Kidney (tissue), 14 donors: Measurements from ENCODE around the gene FHOD3. TPM values are rescaled to one million over a fixed set of nuclear protein-coding genes. Genes with fewer than 3 reads are reported as not detected.

ENCODE experiments used
- DNase-seq, 5 donors: peaks; one replicate each; pipeline ENCODE4 v3.0.0-alpha.2; 2013 to 2020
- FAIRE-seq: peaks from 2 replicates; lab custom pipeline; 2012; peaks lifted over from hg19 to GRCh38; lab: Jason Lieb, UNC
- H3K27ac ChIP-seq, 2 donors: one replicate each; pipeline ENCODE4 v1.7.0; 2013; ENCODE audit warnings: low read depth in 2 of 2, low read length in 2 of 2, inconsistent platforms in 1 of 2
- H3K27me3 ChIP-seq: one replicate; pipeline ENCODE4 v1.7.1; 2013; ENCODE audit warnings: low read length, inconsistent platforms; ENCODE audit not compliant: control insufficient read depth, insufficient read depth
- H3K36me3 ChIP-seq, 3 donors: one replicate each; pipeline versions ENCODE4 v1.7.0 to v1.7.1; 2013; ENCODE audit warnings: low read length in 3 of 3, control low read depth in 1 of 3, inconsistent platforms in 1 of 3; ENCODE audit not compliant: insufficient read depth in 3 of 3, control insufficient read depth in 2 of 3
- H3K4me1 ChIP-seq, 3 donors: one replicate each; pipeline versions ENCODE4 v1.7.0 to v1.7.1; 2013; ENCODE audit warnings: low read length in 3 of 3, inconsistent platforms in 1 of 3, low read depth in 1 of 3; ENCODE audit not compliant: control insufficient read depth in 2 of 3, insufficient read depth in 2 of 3
- H3K4me3 ChIP-seq, 3 donors: one replicate each; pipeline versions ENCODE4 v1.7.0 to v1.8.1; 2013; ENCODE audit warnings: low read length in 3 of 3, control low read depth in 1 of 3, inconsistent platforms in 1 of 3
- H3K9ac ChIP-seq, 3 donors: one replicate each; pipeline versions ENCODE4 v1.7.0 to v1.7.1; 2013; ENCODE audit warnings: low read length in 3 of 3, control low read depth in 1 of 3, inconsistent platforms in 1 of 3
- H3K9me3 ChIP-seq, 3 donors: one replicate each; pipeline versions ENCODE4 v1.7.0 to v1.7.1; 2013; ENCODE audit warnings: low read length in 3 of 3, control low read depth in 1 of 3, inconsistent platforms in 1 of 3; ENCODE audit not compliant: control insufficient read depth in 2 of 3, insufficient read depth in 1 of 3
- intact Hi-C: fragments of 100-400 bp; cut with DNase I; formaldehyde crosslinking; loops from one replicate; pipeline ENCODE4 v1.11.1; 2022
- polyA plus RNA-seq: library from polyadenylated mRNA; stranded (reverse); fragments of 350-450 nt; fragmentation: Illumina TruSeq; extraction: RNeasy Lipid Tissue Mini Kit (QIAGEN cat#74804); gene quantifications from one replicate; pipeline ENCODE4 v1.2.3, GENCODE V29; 2014; ENCODE audit warnings: low read depth, low replicate concordance; ENCODE audit not compliant: insufficient read depth
- total RNA-seq: library from RNA; stranded (reverse); fragmentation: NEBNext Ultra II Directional; extraction: Animal tissue kit (Norgen Biotek cat#: 25700); gene quantifications from one replicate; pipeline ENCODE4 v1.2.1, GENCODE V29; 2021
- TF ChIP-seq, protein P1 (sequence below): IDR thresholded peaks from 3 replicates; pipeline ENCODE4 v1.5.1; 2012; ENCODE audit warnings: mild to moderate bottlenecking, moderate library complexity, borderline replicate concordance; ENCODE audit not compliant: insufficient read depth; ENCODE audit errors: extremely low read depth
- donor health status: control.
- donor health status: control.
- donor health status: control.
- donor health status: control.
- donor health status: control.
- donor health status: DM: yes; HTN: yes; CAD: no.
- donor health status: Normal renal cell carcinoma (clear cell type).

Gene FHOD3
- total and polyA plus RNA-seq, 2 donors from 2014 or later = 21.5 to 28.0 TPM

DNA sequence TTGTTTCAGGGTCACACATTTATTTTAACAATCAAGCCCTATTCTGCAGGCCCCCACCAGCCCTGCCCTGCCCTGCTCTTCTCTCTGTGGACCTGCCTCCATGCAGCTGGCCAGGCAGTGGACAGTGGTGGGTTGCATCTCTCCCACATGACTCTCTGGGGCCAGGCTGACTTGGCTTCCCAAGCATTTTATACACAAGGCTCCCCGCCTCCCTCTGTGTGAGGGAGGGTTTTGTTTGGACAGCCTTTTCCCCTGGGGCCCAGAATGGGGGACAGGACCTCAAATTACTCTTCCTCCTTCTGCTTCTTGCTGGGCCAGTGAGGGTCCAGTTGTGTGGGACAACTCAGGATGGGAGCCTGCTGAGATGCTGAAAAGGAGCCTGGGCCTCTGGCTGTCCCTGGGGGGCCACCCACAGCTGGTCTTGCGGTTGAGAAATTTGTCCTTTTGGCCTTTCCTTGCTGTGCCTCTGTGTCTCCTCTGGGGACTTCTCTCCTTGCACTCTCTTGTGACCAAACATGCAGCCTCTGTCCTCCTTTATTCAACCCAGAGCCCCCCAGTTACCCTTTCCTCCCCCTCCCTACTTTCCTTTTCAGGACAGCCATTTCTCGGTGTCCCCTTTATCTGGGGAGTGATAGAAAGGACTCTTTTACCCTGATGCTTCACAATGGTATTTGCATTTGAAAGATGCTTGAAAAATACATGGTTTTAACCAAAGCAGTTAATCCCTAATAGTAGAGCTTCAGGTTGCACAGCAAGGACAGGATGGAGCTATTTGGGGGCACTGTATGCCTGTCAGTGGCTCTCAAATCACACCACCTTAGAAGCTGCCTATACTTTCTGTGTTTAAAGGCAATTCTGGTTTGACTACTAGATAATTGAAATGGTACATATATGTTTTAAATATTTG is 151.1 kb downstream of the FHOD3 start:
- peaks cover 0 to 9% (median 7%) of the 10 kb centered on the region in 3 donors for H3K4me1 ChIP-seq
- H3K9ac ChIP-seq = no peak overlapping the region
- DNase-seq (peak in 3 of 5 donors; percentile 20 to 73 (median 29)), FAIRE-seq (no peak)
- H3K27me3 ChIP-seq = no peaks in the 10 kb centered on the region
- H3K9me3 ChIP-seq = no peaks in the 10 kb centered on the region
- H3K4me3 ChIP-seq = no peak overlapping the region
- TF ChIP-seq, protein P1, sequence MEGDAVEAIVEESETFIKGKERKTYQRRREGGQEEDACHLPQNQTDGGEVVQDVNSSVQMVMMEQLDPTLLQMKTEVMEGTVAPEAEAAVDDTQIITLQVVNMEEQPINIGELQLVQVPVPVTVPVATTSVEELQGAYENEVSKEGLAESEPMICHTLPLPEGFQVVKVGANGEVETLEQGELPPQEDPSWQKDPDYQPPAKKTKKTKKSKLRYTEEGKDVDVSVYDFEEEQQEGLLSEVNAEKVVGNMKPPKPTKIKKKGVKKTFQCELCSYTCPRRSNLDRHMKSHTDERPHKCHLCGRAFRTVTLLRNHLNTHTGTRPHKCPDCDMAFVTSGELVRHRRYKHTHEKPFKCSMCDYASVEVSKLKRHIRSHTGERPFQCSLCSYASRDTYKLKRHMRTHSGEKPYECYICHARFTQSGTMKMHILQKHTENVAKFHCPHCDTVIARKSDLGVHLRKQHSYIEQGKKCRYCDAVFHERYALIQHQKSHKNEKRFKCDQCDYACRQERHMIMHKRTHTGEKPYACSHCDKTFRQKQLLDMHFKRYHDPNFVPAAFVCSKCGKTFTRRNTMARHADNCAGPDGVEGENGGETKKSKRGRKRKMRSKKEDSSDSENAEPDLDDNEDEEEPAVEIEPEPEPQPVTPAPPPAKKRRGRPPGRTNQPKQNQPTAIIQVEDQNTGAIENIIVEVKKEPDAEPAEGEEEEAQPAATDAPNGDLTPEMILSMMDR = no peak
- H3K27ac ChIP-seq = no peak overlapping the region
- intact Hi-C loops = no loop called here
- no peaks in the 10 kb centered on the region for H3K36me3 ChIP-seq

DNA sequence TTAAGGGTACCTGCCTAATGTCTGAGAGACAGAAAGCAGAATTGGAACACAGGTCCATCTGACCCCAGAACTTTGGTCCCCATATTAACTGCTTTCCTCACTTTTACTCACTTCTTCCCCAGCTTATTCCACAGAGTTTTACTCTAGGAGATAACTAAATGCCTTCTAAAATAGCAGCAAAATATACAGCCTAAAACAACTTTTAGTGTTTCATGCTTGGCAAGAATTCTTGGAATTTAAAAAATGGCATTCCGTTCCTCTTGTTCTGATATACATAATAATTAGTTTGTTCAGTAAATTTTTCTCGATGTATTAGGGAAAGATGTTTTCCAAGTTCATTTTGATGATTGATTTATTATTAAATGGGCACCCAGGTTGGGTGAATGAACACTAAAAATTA is 151.9 kb downstream of the FHOD3 start:
- no peaks in the 10 kb centered on the region for H3K36me3 ChIP-seq
- intact Hi-C loops = no loop called here
- H3K27me3 ChIP-seq = no peaks in the 10 kb centered on the region
- peaks cover 0 to 10% (median 9%) of the 10 kb centered on the region in 3 donors for H3K4me1 ChIP-seq
- FAIRE-seq (no peak), DNase-seq (no peak)
- no peak overlapping the region for H3K27ac ChIP-seq
- no peak overlapping the region for H3K4me3 ChIP-seq
- TF ChIP-seq, protein P1 = no peak
- no peaks in the 10 kb centered on the region for H3K9me3 ChIP-seq
- H3K9ac ChIP-seq = no peak overlapping the region

DNA sequence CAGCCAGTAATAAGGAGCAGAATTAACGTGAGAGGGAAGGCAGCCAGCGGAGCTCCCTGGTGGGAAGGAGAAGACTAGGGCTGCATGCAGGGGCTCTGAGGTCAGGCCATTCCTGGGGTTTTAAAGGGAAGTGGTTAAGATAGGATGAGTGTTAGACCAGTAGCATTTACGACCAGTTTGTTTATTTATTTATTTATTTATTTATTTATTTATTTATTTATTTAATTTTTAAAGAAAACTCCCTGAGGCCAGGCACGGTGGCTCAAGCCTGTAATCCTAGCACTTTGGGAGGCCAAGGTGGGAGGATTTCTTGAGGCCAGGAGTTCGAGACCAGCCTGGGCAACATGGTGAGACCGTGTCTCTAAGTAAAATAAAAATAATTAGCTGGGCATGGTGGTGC is 152.8 kb downstream of the FHOD3 start:
- intact Hi-C loops = no loop called here

More for the DNA sequence above, 152.8 kb downstream of the FHOD3 start:
- no peak overlapping the region for H3K27ac ChIP-seq
- H3K4me1 ChIP-seq = peaks cover 0 to 10% (median 9%) of the 10 kb centered on the region in 3 donors
- FAIRE-seq (no peak), DNase-seq (no peak)
- no peaks in the 10 kb centered on the region for H3K36me3 ChIP-seq
- H3K9me3 ChIP-seq = no peaks in the 10 kb centered on the region
- no peak overlapping the region for H3K9ac ChIP-seq
- TF ChIP-seq, protein P1 = no peak
- no peaks in the 10 kb centered on the region for H3K27me3 ChIP-seq
- no peak overlapping the region for H3K4me3 ChIP-seq
